ENCODE data around the gene SCLY. TPM values are rescaled to one million over a fixed set of nuclear protein-coding genes. Genes with fewer than 3 reads are reported as not detected.

The SCLY gene
- total RNA-seq, 6 experiments from 2014 or later: 24.4 to 54.2 (median 35.9) TPM

DNA sequence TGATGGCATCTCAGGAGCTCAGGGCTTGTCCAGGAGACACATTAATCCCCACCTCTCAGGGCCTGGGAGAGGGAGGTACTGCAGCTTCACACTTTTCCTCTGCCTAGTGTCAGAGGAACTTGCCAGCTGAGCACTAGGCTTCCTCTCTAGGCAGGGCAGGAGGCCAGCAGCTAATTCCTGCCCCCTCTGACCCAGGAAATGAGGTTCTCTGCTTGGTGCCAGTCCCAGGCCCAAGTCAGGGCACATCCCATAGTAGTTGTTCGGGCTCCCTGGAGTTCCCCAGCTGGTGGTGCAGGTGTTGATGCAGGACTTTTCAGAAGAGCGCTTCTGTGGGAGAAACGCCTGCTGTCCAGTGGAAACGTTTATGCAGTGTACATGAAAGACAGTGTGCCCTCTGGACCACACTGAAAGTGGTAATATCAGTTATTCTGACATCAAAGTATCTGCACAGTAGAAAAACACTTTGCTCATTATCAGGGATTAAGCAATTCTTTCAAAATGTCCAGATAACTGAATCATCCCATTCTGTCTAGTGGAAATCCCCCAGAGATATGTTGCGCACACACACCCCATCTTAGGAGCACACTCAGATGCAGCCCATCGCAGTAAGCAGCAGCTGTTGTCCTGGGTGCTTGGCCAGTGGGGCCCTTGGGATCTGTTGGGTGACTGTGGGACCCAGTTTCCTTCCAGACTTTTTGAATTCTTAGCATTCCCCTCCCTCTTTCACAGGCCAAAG is 17.8 kb upstream of the SCLY start:
- H3K4me3 ChIP-seq: no peak overlapping the region
- intact Hi-C loops (cut with DNase I): no loop called here
- peaks cover 0 to 29% (median 6%) of the 10 kb centered on the region in 4 donors for H3K36me3 ChIP-seq
- peaks cover 0 to 1% (median 0%) of the 10 kb centered on the region in 4 donors for H3K4me1 ChIP-seq
- DNase-seq: no peak
- no peaks in the 10 kb centered on the region for H3K27me3 ChIP-seq
- no peak overlapping the region for H3K27ac ChIP-seq
- WGBS (ENCODE audit: insufficient coverage, low coverage, low lambda C conversion rate, missing lambda C conversion rate): 10% methylated on average over 1 of the region's 6 CpGs
- H3K9me3 ChIP-seq: no peaks in the 10 kb centered on the region
- ATAC-seq: peak in 3 of 4 donors; percentile 13 to 52 (median 22)
- TF ChIP-seq, protein P1, sequence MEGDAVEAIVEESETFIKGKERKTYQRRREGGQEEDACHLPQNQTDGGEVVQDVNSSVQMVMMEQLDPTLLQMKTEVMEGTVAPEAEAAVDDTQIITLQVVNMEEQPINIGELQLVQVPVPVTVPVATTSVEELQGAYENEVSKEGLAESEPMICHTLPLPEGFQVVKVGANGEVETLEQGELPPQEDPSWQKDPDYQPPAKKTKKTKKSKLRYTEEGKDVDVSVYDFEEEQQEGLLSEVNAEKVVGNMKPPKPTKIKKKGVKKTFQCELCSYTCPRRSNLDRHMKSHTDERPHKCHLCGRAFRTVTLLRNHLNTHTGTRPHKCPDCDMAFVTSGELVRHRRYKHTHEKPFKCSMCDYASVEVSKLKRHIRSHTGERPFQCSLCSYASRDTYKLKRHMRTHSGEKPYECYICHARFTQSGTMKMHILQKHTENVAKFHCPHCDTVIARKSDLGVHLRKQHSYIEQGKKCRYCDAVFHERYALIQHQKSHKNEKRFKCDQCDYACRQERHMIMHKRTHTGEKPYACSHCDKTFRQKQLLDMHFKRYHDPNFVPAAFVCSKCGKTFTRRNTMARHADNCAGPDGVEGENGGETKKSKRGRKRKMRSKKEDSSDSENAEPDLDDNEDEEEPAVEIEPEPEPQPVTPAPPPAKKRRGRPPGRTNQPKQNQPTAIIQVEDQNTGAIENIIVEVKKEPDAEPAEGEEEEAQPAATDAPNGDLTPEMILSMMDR (IDR thresholded peaks at IDR 0.05): no peak
- TF ChIP-seq POLR2A (IDR thresholded peaks at IDR 0.05): no peak

DNA sequence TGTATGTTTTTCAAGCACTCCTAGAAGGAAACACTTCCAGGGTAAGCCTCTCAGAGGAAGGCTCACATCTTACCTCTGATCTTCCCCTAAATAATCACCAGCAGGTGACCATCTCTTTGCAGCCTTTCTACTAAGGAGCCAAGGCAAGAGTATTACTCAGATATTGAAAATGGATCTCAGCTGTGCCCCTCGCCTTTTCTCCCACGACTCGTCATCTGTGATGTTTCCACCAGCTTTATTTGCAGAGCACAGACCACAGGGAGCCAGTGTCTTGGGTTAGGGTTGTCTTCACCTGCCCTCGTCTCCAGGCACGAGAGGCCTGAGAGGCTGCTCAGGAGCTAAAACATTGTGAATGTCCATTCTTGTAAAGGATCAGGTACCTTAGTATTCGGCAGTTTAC is 16.9 kb upstream of the SCLY start:
- ATAC-seq (no peak), DNase-seq (no peak)
- 96% methylated on average over 4 of the region's 6 CpGs for WGBS (ENCODE audit: insufficient coverage, low coverage, low lambda C conversion rate, missing lambda C conversion rate)
- Histone ChIP-seq H3K4me3 (no peak overlapping the region), H3K27ac (no peak overlapping the region), H3K9me3 (no peaks in the 10 kb centered on the region), H3K4me1 (peaks cover 0 to 7% (median 0%) of the 10 kb centered on the region in 4 donors), H3K27me3 (no peaks in the 10 kb centered on the region), H3K36me3 (peaks cover 0 to 22% (median 1%) of the 10 kb centered on the region in 4 donors)
- TF ChIP-seq, protein P1 (IDR thresholded peaks at IDR 0.05): no peak
- intact Hi-C loops (cut with DNase I): no loop called here

DNA sequence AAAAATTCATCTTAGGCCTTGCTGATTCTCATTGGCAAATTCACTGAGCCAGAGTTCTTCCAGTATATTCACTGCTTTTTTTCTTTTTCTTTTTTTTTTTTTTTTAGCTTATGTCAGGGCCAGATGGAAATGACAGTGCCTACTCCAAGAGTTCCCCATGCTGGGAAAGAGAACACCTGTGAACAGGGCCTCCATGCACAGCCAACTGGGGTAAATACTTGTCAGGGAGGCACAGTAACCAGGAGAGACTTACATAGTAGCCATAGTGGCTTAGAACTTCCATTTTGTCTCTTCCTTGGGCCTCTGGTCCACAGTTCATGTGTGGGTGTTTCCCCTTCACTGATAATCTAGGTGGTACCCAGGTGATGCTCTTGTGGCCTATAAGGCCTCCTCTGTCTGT is 15.2 kb upstream of the SCLY start:
- no peak overlapping the region for H3K4me3 ChIP-seq
- H3K36me3 ChIP-seq: peaks cover 0 to 17% (median under 1%) of the 10 kb centered on the region in 4 donors
- peaks cover 0 to 7% (median 0%) of the 10 kb centered on the region in 4 donors for H3K4me1 ChIP-seq
- no peak overlapping the region for H3K27ac ChIP-seq
- intact Hi-C loops (cut with DNase I): no loop called here
- DNase-seq (no peak), ATAC-seq (no peak)
- H3K27me3 ChIP-seq: no peaks in the 10 kb centered on the region
- no peak for TF ChIP-seq POLR2A (IDR thresholded peaks at IDR 0.05)
- TF ChIP-seq, protein P1 (IDR thresholded peaks at IDR 0.05): no peak
- no peaks in the 10 kb centered on the region for H3K9me3 ChIP-seq

DNA sequence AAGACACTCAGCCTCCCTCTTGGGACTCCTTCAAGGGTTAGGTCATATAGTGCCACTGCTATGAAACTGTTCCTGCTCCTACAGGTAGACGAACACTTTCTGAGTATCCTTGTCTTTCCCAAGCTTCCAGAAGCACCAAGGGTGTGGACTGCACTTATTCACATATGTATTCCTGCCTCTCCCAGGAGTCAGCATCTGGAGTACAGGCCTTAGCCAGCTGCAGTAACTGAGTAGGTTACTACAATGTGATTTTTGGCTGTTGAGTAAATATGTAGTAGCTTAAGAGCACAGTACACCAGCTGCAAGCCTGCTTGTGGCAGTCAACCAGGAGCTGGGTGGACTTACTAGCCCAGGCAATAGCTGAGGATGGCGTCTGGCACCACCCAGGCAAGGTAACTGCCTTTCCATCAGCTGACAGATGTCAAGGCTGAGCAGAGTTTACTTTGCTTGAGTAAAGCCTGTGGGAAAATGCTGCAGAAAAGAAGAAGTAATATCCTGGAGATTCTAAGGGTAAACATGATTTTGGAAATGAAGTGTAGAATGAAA is 14.0 kb upstream of the SCLY start:
- no peak overlapping the region for H3K27ac ChIP-seq
- no peaks in the 10 kb centered on the region for H3K27me3 ChIP-seq
- 94% methylated on average over 2 of the region's 2 CpGs for WGBS (ENCODE audit: insufficient coverage, low coverage, low lambda C conversion rate, missing lambda C conversion rate)
- ATAC-seq (no peak), DNase-seq (no peak)
- TF ChIP-seq POLR2A (IDR thresholded peaks at IDR 0.05): no peak
- TF ChIP-seq, protein P1 (IDR thresholded peaks at IDR 0.05): no peak
- no peak overlapping the region for H3K4me3 ChIP-seq
- intact Hi-C loops (cut with DNase I): no loop called here
- H3K36me3 ChIP-seq: peaks cover 0 to 13% (median 0%) of the 10 kb centered on the region in 4 donors
- peaks cover 0 to 7% (median 0%) of the 10 kb centered on the region in 4 donors for H3K4me1 ChIP-seq
- no peaks in the 10 kb centered on the region for H3K9me3 ChIP-seq
